Panc1 (cell line): Measurements from ENCODE around the gene TYRO3. TPM values are rescaled to one million over a fixed set of nuclear protein-coding genes. Genes with fewer than 3 reads are reported as not detected.

Experiments used
- total RNA-seq: library from RNA; stranded (reverse); gene quantifications from one replicate; pipeline ENCODE4 v1.2.1, GENCODE V29; 2021; ENCODE audit not compliant: unreplicated experiment

The TYRO3 gene
- total RNA-seq, 1 experiment from 2014 or later: 41.7 TPM

Other genes starting within 250 kb of the TYRO3 start
- 26.7 TPM for gene OIP5, start 226.6 kb upstream of the TYRO3 start, total RNA-seq
- gene NUSAP1, start 226.3 kb upstream of the TYRO3 start, total RNA-seq: 127 TPM
- gene NDUFAF1, start 156.7 kb upstream of the TYRO3 start, total RNA-seq: 18.0 TPM
- 43.5 TPM for gene RTF1, start 142.1 kb upstream of the TYRO3 start, total RNA-seq
- gene ITPKA, start 65.3 kb upstream of the TYRO3 start, total RNA-seq: 6.3 TPM
- not detected for gene LTK, start 45.4 kb upstream of the TYRO3 start, total RNA-seq
- 53.5 TPM for gene RPAP1, start 15.0 kb upstream of the TYRO3 start, total RNA-seq
- gene MGA, start 101.2 kb downstream of the TYRO3 start, total RNA-seq: 43.6 TPM
- gene MAPKBP1, start 215.3 kb downstream of the TYRO3 start, total RNA-seq: 38.4 TPM